DOHH2 (cell line): ENCODE data around the gene SF3B3.

Experiments used
- EZH2phosphoT487 ChIP-seq: fragments of 200-600 bp; sonication (generic); IDR thresholded peaks from 2 replicates; pipeline ENCODE4 v1.6.1; 2017; ENCODE audit warnings: borderline replicate concordance, mild to moderate bottlenecking, antibody characterized with exemption, low read length, moderate library complexity, mixed read lengths
- TF ChIP-seq, protein P1 (sequence below): fragments of 200-600 bp; sonication (generic); IDR thresholded peaks from one replicate; pipeline ENCODE4 v1.5.1; 2014; ENCODE audit warnings: antibody characterized with exemption, mild to moderate bottlenecking, low read depth, low read length; ENCODE audit not compliant: poor library complexity, severe bottlenecking

DNA sequence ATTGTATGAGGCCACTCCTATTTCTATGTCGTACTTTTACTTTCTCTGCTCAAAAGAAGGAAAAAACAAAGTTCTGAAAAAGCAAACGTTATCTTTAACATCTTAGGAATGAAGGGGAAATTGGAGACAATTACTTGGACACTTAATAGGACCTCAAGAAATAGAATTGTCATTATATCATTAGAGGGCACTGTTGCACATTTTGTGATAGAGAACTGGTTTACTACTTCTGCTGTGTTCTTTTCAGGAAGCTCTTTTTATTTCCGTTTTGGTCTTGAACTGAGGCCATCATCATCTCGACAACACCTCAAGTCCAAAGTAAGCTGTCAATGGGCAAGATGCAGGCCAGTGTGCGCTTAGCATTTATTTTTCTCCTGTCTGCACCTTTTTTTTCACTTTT is 14.9 kb upstream of the SF3B3 start:
- TF ChIP-seq, protein P1, sequence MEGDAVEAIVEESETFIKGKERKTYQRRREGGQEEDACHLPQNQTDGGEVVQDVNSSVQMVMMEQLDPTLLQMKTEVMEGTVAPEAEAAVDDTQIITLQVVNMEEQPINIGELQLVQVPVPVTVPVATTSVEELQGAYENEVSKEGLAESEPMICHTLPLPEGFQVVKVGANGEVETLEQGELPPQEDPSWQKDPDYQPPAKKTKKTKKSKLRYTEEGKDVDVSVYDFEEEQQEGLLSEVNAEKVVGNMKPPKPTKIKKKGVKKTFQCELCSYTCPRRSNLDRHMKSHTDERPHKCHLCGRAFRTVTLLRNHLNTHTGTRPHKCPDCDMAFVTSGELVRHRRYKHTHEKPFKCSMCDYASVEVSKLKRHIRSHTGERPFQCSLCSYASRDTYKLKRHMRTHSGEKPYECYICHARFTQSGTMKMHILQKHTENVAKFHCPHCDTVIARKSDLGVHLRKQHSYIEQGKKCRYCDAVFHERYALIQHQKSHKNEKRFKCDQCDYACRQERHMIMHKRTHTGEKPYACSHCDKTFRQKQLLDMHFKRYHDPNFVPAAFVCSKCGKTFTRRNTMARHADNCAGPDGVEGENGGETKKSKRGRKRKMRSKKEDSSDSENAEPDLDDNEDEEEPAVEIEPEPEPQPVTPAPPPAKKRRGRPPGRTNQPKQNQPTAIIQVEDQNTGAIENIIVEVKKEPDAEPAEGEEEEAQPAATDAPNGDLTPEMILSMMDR = peak; percentile 61
- TF ChIP-seq EZH2phosphoT487 = no peak
